BLaER1 (cell line): ENCODE results near the gene SGMS1.
"Not testable (repeated sequence)": the region's sequence is repeated elsewhere in the genome, so short reads cannot be mapped to it uniquely, and the experiment has no call there.

Experiments
- H3K27ac ChIP-seq: shearing (Covaris generic); formaldehyde crosslinking; 2 replicates; pipeline ENCODE4 v1.8.1; 2022
- H3K27me3 ChIP-seq: shearing (Covaris generic); formaldehyde crosslinking; 2 replicates; pipeline ENCODE4 v1.8.1; 2022
- H3K36me3 ChIP-seq: shearing (Covaris generic); formaldehyde crosslinking; 2 replicates; pipeline ENCODE4 v1.8.1; 2022
- H3K4me1 ChIP-seq: shearing (Covaris generic); formaldehyde crosslinking; 2 replicates; pipeline ENCODE4 v1.8.1; 2022
- H3K4me2 ChIP-seq: shearing (Covaris generic); formaldehyde crosslinking; 2 replicates; pipeline ENCODE4 v1.8.1; 2022
- H3K4me3 ChIP-seq: shearing (Covaris generic); formaldehyde crosslinking; 2 replicates; pipeline ENCODE4 v1.8.1; 2022
- H3K9ac ChIP-seq: shearing (Covaris generic); formaldehyde crosslinking; 2 replicates; pipeline ENCODE4 v1.8.1; 2022
- H3K9me3 ChIP-seq: shearing (Covaris generic); formaldehyde crosslinking; 2 replicates; pipeline ENCODE4 v1.8.1; 2022
- H4K20me1 ChIP-seq: shearing (Covaris generic); formaldehyde crosslinking; 2 replicates; pipeline ENCODE4 v1.8.1; 2022
- Cebpa-rat ChIP-seq: shearing (Covaris generic); IDR thresholded peaks from 2 replicates; pipeline ENCODE4 v1.8.1; 2022

SGMS1 gene

GRCh38 chr10:50439187-50439586 lies 184.6 kb downstream of the SGMS1 start:
- H3K9ac ChIP-seq = no peak overlapping the region
- no peaks in the 10 kb centered on the region for H3K36me3 ChIP-seq
- H3K4me2 ChIP-seq = no peak overlapping the region
- H3K27ac ChIP-seq = no peak overlapping the region
- no peak for TF ChIP-seq Cebpa-rat
- H3K4me3 ChIP-seq = no peak overlapping the region
- H4K20me1 ChIP-seq = no peaks in the 10 kb centered on the region
- no peaks in the 10 kb centered on the region for H3K9me3 ChIP-seq
- H3K4me1 ChIP-seq = peaks cover 14% of the 10 kb centered on the region
- no peaks in the 10 kb centered on the region for H3K27me3 ChIP-seq

DNA sequence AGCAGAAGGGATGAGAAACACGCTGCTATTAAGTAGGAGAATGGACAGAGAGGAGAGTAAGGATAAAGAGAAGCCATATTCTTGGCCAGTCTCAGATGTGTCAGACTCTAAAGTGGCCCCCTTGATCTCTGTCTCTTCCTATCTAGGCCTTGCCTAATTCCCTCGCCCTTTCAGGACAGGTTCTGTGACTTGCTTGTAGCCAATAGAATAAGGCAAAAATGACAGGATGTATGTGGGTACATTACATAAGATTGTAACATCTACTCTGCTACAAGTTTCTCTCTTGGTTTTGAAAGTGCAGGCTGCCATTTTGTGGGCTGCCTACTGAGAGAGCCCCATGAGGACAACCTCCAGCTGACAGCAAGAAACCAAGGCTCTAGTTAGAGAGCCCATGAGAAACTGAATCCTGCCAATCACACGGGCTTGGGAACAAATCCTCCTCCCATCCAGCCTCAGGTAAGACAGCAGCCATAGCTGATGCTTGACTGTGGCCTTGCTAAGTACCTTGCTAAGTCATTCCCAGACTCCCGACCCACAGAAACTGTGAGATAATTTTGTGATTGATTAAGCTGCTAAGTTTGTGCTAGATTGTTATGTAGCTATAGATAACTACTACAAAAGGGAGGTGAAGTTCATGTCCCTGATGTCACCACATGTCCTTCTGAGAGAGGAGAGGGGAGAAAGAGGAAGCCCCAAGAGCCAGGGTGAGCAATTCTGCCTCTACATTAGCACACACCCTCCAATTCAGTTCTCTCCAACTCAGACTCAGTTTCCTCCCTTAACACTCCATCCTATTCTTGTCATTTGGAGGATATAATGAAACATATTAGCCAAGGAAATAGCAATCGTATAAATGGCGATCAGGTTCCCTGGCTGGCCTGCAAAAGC lies 185.5 kb downstream of the SGMS1 start:
- peaks cover 10% of the 10 kb centered on the region for H3K4me1 ChIP-seq
- TF ChIP-seq Cebpa-rat = no peak
- H3K9me3 ChIP-seq = no peaks in the 10 kb centered on the region
- no peak overlapping the region for H3K4me2 ChIP-seq
- H4K20me1 ChIP-seq = no peaks in the 10 kb centered on the region
- no peaks in the 10 kb centered on the region for H3K36me3 ChIP-seq
- no peaks in the 10 kb centered on the region for H3K27me3 ChIP-seq
- no peak overlapping the region for H3K27ac ChIP-seq
- H3K4me3 ChIP-seq = no peak overlapping the region
- H3K9ac ChIP-seq = no peak overlapping the region

DNA sequence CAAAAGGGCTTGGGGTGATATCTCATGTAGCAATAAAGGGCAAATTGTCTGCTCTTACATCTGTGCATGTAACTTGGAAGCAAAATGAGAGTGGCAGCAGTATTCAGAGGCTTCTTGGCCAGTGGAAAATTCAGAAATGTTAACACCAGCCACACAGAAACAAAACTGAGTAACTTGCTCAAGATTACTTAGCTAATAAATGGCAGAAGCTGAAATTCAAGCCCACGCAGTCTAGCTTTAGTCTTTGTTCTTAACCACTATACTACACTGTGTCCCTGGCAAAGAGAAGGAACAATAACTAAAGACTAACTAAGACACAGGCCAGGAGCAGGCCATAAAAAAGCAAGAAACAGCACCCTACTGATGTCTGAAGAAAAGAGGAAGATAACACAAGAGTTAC lies 186.5 kb downstream of the SGMS1 start:
- Histone ChIP-seq H3K9me3 (no peaks in the 10 kb centered on the region), H3K9ac (no peak overlapping the region), H3K4me1 (peaks cover 4% of the 10 kb centered on the region; the same call in 1 of the 2 replicates), H3K27me3 (no peaks in the 10 kb centered on the region), H3K27ac (no peak overlapping the region), H3K4me3 (no peak overlapping the region), H4K20me1 (no peaks in the 10 kb centered on the region), H3K36me3 (no peaks in the 10 kb centered on the region), H3K4me2 (no peak overlapping the region)
- no peak for TF ChIP-seq Cebpa-rat

- Histone ChIP-seq H3K9ac (no peak overlapping the region), H4K20me1 (no peaks in the 10 kb centered on the region), H3K4me3 (no peak overlapping the region), H3K36me3 (no peaks in the 10 kb centered on the region), H3K4me2 (no peak overlapping the region), H3K4me1 (peaks cover 4% of the 10 kb centered on the region; the same call in 1 of the 2 replicates), H3K27ac (no peak overlapping the region), H3K9me3 (no peaks in the 10 kb centered on the region), H3K27me3 (no peaks in the 10 kb centered on the region)
- no peak for TF ChIP-seq Cebpa-rat
Observed at GRCh38 chr10:50436805-50437204, 187.0 kb downstream of the SGMS1 start.

GRCh38 chr10:50432211-50433009 lies 191.3 kb downstream of the SGMS1 start:
- no peaks in the 10 kb centered on the region for H4K20me1 ChIP-seq
- H3K27me3 ChIP-seq = no peaks in the 10 kb centered on the region
- no peaks in the 10 kb centered on the region for H3K36me3 ChIP-seq
- H3K27ac ChIP-seq = no peak overlapping the region
- no peak overlapping the region for H3K9ac ChIP-seq
- H3K4me1 ChIP-seq = no peaks in the 10 kb centered on the region
- no peak overlapping the region for H3K4me2 ChIP-seq
- no peak for TF ChIP-seq Cebpa-rat
- H3K9me3 ChIP-seq = no peaks in the 10 kb centered on the region
- H3K4me3 ChIP-seq = no peak overlapping the region

DNA sequence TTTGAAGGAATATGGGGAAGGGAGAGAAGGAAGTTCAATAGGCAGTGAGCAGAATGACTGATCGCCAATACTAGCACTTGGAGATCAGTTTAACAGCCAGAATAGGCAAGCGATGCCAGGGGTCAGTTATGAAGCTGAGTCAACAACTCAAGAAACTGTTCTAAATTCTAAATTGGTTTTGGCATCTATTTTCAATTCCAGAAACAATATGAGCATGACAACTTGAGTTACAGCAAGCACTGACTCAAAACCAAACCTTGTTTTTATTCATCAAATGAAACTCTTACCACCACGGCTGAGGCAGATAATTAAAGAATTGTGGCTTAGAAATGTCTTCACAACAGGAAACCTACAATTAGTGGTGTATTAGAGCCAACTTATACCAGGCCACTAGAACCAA lies 192.0 kb downstream of the SGMS1 start:
- Histone ChIP-seq H3K9ac (no peak overlapping the region), H3K36me3 (no peaks in the 10 kb centered on the region), H3K4me3 (no peak overlapping the region), H3K4me1 (no peaks in the 10 kb centered on the region), H3K27ac (no peak overlapping the region), H3K27me3 (no peaks in the 10 kb centered on the region), H3K9me3 (no peaks in the 10 kb centered on the region), H4K20me1 (no peaks in the 10 kb centered on the region), H3K4me2 (no peak overlapping the region)
- no peak for TF ChIP-seq Cebpa-rat

DNA sequence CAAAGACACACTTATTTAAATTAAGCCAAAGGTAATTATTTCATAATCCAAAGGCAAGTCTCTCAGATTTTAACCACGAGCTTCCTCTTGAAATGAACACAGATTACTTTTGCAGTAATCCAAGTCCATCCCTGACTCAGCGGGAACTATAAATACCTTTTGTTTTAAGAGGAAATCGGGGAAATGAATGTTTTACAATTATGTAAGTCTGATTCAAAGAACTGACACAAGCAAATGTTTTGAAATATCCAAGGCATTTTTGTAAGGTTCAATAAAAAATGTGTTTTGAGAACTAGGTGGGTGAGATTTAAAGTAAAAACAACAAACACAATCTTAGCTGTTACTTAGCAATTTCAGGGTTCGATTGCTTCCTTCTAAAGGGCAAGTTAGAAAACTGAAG lies 192.6 kb downstream of the SGMS1 start:
- TF ChIP-seq Cebpa-rat = no peak
- H3K9me3 ChIP-seq = no peaks in the 10 kb centered on the region
- H3K4me1 ChIP-seq = no peaks in the 10 kb centered on the region
- no peak overlapping the region for H3K9ac ChIP-seq
- H3K27ac ChIP-seq = no peak overlapping the region
- H3K27me3 ChIP-seq = no peaks in the 10 kb centered on the region
- no peaks in the 10 kb centered on the region for H3K36me3 ChIP-seq
- no peaks in the 10 kb centered on the region for H4K20me1 ChIP-seq
- H3K4me3 ChIP-seq = no peak overlapping the region
- H3K4me2 ChIP-seq = no peak overlapping the region

GRCh38 chr10:50426485-50426884 lies 197.3 kb downstream of the SGMS1 start:
- no peak overlapping the region for H3K9ac ChIP-seq
- H3K27me3 ChIP-seq = no peaks in the 10 kb centered on the region
- H3K4me1 ChIP-seq = no peaks in the 10 kb centered on the region
- no peak overlapping the region for H3K4me2 ChIP-seq
- H3K27ac ChIP-seq = no peak overlapping the region
- no peak overlapping the region for H3K4me3 ChIP-seq
- H3K36me3 ChIP-seq = no peaks in the 10 kb centered on the region
- 0 out of 2 replicates have a peak, but pooled peaks cover 6% of the 10 kb centered on the region for H4K20me1 ChIP-seq
- no peak for TF ChIP-seq Cebpa-rat
- peaks cover 4% of the 10 kb centered on the region; the same call in 1 of the 2 replicates for H3K9me3 ChIP-seq

GRCh38 chr10:50425215-50425614 lies 198.5 kb downstream of the SGMS1 start:
- not testable (repeated sequence) for H3K9me3 ChIP-seq, H3K36me3 ChIP-seq, H3K4me2 ChIP-seq, H3K4me3 ChIP-seq, H3K27me3 ChIP-seq, H3K9ac ChIP-seq, H4K20me1 ChIP-seq, H3K27ac ChIP-seq, H3K4me1 ChIP-seq

GRCh38 chr10:50423448-50423847 lies 200.3 kb downstream of the SGMS1 start:
- no peak overlapping the region for H3K9ac ChIP-seq
- no peak overlapping the region for H3K4me2 ChIP-seq
- TF ChIP-seq Cebpa-rat = no peak
- no peaks in the 10 kb centered on the region for H3K36me3 ChIP-seq
- H3K4me3 ChIP-seq = no peak overlapping the region
- no peak overlapping the region for H3K27ac ChIP-seq
- peaks cover 9% of the 10 kb centered on the region for H3K27me3 ChIP-seq
- H3K4me1 ChIP-seq = no peaks in the 10 kb centered on the region; the same call in 1 of the 2 replicates
- peaks cover 23% of the 10 kb centered on the region for H4K20me1 ChIP-seq
- peaks cover 8% of the 10 kb centered on the region; the same call in 1 of the 2 replicates for H3K9me3 ChIP-seq
